ENCODE data around the gene MMP28. TPM values are rescaled to one million over a fixed set of nuclear protein-coding genes. Genes with fewer than 3 reads are reported as not detected.

The MMP28 gene, protein sequence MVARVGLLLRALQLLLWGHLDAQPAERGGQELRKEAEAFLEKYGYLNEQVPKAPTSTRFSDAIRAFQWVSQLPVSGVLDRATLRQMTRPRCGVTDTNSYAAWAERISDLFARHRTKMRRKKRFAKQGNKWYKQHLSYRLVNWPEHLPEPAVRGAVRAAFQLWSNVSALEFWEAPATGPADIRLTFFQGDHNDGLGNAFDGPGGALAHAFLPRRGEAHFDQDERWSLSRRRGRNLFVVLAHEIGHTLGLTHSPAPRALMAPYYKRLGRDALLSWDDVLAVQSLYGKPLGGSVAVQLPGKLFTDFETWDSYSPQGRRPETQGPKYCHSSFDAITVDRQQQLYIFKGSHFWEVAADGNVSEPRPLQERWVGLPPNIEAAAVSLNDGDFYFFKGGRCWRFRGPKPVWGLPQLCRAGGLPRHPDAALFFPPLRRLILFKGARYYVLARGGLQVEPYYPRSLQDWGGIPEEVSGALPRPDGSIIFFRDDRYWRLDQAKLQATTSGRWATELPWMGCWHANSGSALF
- 10 to 100 TPM in 3 of 4 donors, 1 to 10 TPM in 1; 3.0 to 30.5 (median 24.0) TPM for polyA plus RNA-seq
- long read RNA-seq, donor 1: 0 reads
- long read RNA-seq, donor 2, partial matches to known transcripts: 0 of 1 reads
- long read RNA-seq, donor 2, other reads (novel, unspliced or antisense): 0 of 1 reads
- long read RNA-seq, donor 3, partial matches to known transcripts: 0 of 1 reads
- long read RNA-seq, donor 3, other reads (novel, unspliced or antisense): 0 of 1 reads
- long read RNA-seq, donor 4: 0 reads
- long read RNA-seq, donor 5: 0 reads
- long read RNA-seq, donor 6, partial matches to known transcripts: 0 of 2 reads
- long read RNA-seq, donor 6, other reads (novel, unspliced or antisense): 0 of 2 reads
- long read RNA-seq, donor 7, transcript MMP28-201 (8 exons, 1,928 nt): major isoform, 5 of 7 reads
- long read RNA-seq, donor 7, partial matches to known transcripts: 0 of 7 reads
- long read RNA-seq, donor 7, other reads (novel, unspliced or antisense): 0 of 7 reads
- long read RNA-seq, donor 8, partial matches to known transcripts: 0 of 1 reads
- long read RNA-seq, donor 8, other reads (novel, unspliced or antisense): 0 of 1 reads
- long read RNA-seq, donor 9, partial matches to known transcripts: 0 of 1 reads
- long read RNA-seq, donor 9, other reads (novel, unspliced or antisense): 0 of 1 reads
- long read RNA-seq, donor 10, transcript MMP28-203 (3 exons, 1,092 nt): major isoform, 5 of 137 reads
- long read RNA-seq, donor 10, partial matches to known transcripts: 123 of 137 reads
- long read RNA-seq, donor 10, other reads (novel, unspliced or antisense): 7 of 137 reads

DNA sequence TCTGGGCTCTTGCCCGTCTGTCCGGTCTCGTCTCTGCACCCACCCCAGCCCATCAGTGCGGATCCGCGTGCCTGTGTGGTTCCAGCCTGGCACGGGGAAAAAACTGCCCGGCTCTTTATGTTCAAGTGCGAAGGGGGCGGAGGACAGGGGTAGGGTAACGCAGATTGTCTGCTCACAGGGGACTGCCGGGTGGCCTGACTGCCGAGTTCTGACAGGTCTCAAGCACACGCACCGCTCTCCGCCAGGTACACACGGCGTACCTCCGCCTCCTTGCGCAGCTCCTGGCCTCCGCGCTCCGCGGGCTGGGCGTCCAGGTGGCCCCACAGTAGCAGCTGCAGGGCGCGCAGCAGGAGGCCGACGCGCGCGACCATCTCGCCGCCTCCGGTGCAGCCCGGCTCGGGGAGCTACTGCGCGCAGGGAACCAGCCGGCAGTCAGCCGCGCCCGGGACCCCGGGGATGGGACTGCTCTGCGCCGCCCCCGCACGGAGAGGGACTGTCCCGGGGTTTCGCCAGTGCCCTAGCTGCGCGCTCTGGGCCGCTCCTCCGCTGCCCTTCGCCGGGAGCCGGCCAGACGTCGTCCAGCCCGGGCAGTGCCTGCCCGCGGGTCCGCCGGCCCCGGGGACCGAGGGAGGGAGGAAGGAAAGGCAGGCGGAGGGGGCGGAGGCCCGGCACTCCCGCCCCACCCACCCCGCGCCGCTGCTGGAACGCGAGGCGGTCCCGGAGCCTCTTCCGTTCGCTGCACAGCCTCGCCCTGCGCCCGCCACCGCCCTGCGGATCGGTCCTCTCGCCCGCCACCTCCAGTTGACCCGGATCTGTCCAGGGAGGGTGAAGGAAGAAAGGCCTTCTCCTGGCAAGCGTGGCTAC, at the start of gene MMP28:
TSS of gene MMP28 (minus strand) at position 635 of the 864 bp plus-strand sequence. CDS start at position 371, 264 bp downstream.
- 1% methylated on average over 49 to 89 of the region's 89 CpGs for WGBS, 3 donors
- peak within 1 kb of the TSS in 1 of 3 donors; percentile 68 for H3K27ac ChIP-seq (ENCODE audit: low read depth in 1 of 3, low read length in 2 of 3)
- peaks cover 0 to 6% (median 2%) of the 10 kb centered on the region in 3 donors for H3K4me1 ChIP-seq (ENCODE audit: control insufficient read depth in 3 of 3, insufficient read depth in 2 of 3, low read depth in 1 of 3, low read length in 2 of 3)
- no peaks in the 10 kb centered on the region for H3K36me3 ChIP-seq (ENCODE audit: control insufficient read depth in 3 of 3, insufficient read depth in 2 of 3, low read depth in 1 of 3, low read length in 3 of 3)
- H3K4me3 ChIP-seq (ENCODE audit: low read depth in 1 of 3, low read length in 3 of 3): peak within 1 kb of the TSS; percentile 37 to 87 (median 41)
- FAIRE-seq (no peak), DNase-seq (peak; percentile 74 to 83)
- H3K9me3 ChIP-seq (ENCODE audit: control insufficient read depth in 2 of 2, insufficient read depth in 1 of 2, low read depth in 1 of 2, low read length in 1 of 2): no peaks in the 10 kb centered on the region
- peaks cover 0 to 54% (median 6%) of the 10 kb centered on the region in 3 donors for H3K27me3 ChIP-seq (ENCODE audit: control insufficient read depth in 3 of 3, insufficient read depth in 3 of 3, low read length in 3 of 3)

DNA sequence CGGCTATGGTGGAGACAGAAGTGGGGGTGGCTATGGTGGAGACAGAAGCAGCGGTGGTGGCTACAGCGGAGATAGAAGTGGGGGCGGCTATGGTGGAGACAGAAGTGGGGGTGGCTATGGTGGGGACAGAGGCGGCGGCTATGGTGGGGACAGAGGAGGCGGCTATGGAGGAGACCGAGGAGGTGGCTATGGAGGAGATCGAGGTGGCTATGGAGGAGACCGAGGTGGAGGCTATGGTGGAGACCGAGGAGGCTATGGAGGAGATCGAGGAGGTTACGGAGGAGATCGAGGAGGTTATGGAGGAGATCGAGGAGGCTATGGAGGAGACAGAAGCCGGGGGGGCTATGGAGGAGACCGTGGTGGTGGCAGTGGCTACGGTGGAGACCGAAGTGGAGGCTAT, 49.1 kb upstream of the MMP28 start:
- H3K36me3 ChIP-seq (ENCODE audit: control insufficient read depth in 3 of 3, insufficient read depth in 2 of 3, low read depth in 1 of 3, low read length in 3 of 3): peaks cover 7 to 49% (median 25%) of the 10 kb centered on the region in 3 donors
- FAIRE-seq (no peak), DNase-seq (no peak)
- no peaks in the 10 kb centered on the region for H3K9me3 ChIP-seq (ENCODE audit: control insufficient read depth in 2 of 2, insufficient read depth in 1 of 2, low read depth in 1 of 2, low read length in 1 of 2)
- H3K4me1 ChIP-seq (ENCODE audit: control insufficient read depth in 3 of 3, insufficient read depth in 2 of 3, low read depth in 1 of 3, low read length in 2 of 3): peaks cover 0 to 10% (median 0%) of the 10 kb centered on the region in 3 donors
- H3K27ac ChIP-seq (ENCODE audit: low read depth in 1 of 3, low read length in 2 of 3): no peak overlapping the region
- 97 to 98% (median 98%) methylated on average over 19 of the region's 19 CpGs for WGBS, 3 donors
- no peak overlapping the region for H3K4me3 ChIP-seq (ENCODE audit: low read depth in 1 of 3, low read length in 3 of 3)
- no peaks in the 10 kb centered on the region for H3K27me3 ChIP-seq (ENCODE audit: control insufficient read depth in 3 of 3, insufficient read depth in 3 of 3, low read length in 3 of 3)

DNA sequence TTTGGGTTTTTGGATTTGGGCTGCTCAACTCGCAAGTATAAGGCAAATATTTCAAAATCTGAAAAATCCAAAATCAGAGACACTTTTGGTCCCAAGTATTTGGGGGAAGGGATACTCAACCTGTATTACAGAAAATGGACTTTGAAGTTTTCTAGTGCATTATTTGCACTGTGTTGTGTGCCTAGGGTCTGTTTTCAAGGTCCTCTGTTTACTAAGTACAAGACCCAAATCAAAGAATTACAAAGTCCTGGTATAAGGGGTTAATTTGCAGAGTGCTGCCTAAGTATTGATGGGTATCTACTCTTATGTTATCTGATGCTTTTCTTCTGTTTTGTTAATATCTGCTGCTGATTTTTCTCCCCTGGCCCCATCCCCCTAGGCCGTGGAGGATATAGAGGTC, 48.3 kb upstream of the MMP28 start:
- DNase-seq (no peak), FAIRE-seq (no peak)
- H3K9me3 ChIP-seq (ENCODE audit: control insufficient read depth in 2 of 2, insufficient read depth in 1 of 2, low read depth in 1 of 2, low read length in 1 of 2): no peaks in the 10 kb centered on the region
- peaks cover 10 to 52% (median 27%) of the 10 kb centered on the region in 3 donors for H3K36me3 ChIP-seq (ENCODE audit: control insufficient read depth in 3 of 3, insufficient read depth in 2 of 3, low read depth in 1 of 3, low read length in 3 of 3)
- no peak overlapping the region for H3K4me3 ChIP-seq (ENCODE audit: low read depth in 1 of 3, low read length in 3 of 3)
- H3K4me1 ChIP-seq (ENCODE audit: control insufficient read depth in 3 of 3, insufficient read depth in 2 of 3, low read depth in 1 of 3, low read length in 2 of 3): peaks cover 0 to 8% (median 0%) of the 10 kb centered on the region in 3 donors
- 94 to 100% (median 97%) methylated on average over 2 of the region's 2 CpGs for WGBS, 3 donors
- H3K27ac ChIP-seq (ENCODE audit: low read depth in 1 of 3, low read length in 2 of 3): no peak overlapping the region
- no peaks in the 10 kb centered on the region for H3K27me3 ChIP-seq (ENCODE audit: control insufficient read depth in 3 of 3, insufficient read depth in 3 of 3, low read length in 3 of 3)

DNA sequence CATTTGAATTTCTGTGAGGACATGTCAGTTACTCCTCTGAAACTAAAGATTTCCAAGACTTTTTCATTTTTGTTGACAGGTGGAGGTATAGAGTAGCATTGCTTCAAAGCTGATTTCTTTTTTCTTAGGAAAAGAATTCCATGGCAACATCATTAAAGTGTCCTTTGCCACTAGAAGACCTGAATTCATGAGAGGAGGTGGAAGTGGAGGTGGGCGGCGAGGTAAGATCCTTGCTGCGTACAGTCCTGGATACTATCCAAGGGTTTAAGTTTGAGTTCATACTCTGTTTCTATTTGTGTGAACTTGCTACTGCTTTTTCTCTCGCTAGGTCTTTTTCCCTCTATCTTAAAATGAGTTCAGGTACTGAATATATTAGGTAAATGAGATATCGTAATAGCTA, 46.8 kb upstream of the MMP28 start:
- FAIRE-seq: no peak

DNA sequence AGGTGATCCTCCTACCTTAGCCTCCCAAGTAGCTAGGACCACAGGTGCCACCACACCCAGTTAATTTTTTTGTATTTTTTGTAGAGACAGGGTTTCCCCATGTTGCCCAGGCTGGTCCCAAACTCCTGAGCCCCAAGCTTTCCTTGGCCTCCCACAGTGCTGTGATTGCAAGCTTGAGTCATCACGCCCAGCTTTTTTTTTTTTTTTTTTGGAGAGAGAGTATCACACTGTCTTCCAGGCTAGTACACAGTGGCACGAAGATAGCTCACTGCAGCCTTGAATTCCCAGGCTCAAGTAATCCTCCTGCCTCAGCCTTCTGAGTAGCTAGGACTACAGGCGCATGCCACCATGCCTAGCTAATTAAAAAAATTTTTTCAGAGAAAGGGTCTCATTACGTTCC, 46.1 kb upstream of the MMP28 start:
- no peak overlapping the region for H3K4me3 ChIP-seq (ENCODE audit: low read depth in 1 of 3, low read length in 3 of 3)
- no peak for FAIRE-seq
- no peak for DNase-seq

More for the DNA sequence above, 46.8 kb upstream of the MMP28 start:
- H3K27ac ChIP-seq (ENCODE audit: low read depth in 1 of 3, low read length in 2 of 3): no peak overlapping the region
- no peak overlapping the region for H3K4me3 ChIP-seq (ENCODE audit: low read depth in 1 of 3, low read length in 3 of 3)
- H3K9me3 ChIP-seq (ENCODE audit: control insufficient read depth in 2 of 2, insufficient read depth in 1 of 2, low read depth in 1 of 2, low read length in 1 of 2): no peaks in the 10 kb centered on the region
- peaks cover 12 to 62% (median 31%) of the 10 kb centered on the region in 3 donors for H3K36me3 ChIP-seq (ENCODE audit: control insufficient read depth in 3 of 3, insufficient read depth in 2 of 3, low read depth in 1 of 3, low read length in 3 of 3)
- H3K27me3 ChIP-seq (ENCODE audit: control insufficient read depth in 3 of 3, insufficient read depth in 3 of 3, low read length in 3 of 3): no peaks in the 10 kb centered on the region
- peaks cover 0 to 4% (median 0%) of the 10 kb centered on the region in 3 donors for H3K4me1 ChIP-seq (ENCODE audit: control insufficient read depth in 3 of 3, insufficient read depth in 2 of 3, low read depth in 1 of 3, low read length in 2 of 3)
- WGBS, 3 donors: 98 to 99% (median 98%) methylated on average over 5 of the region's 5 CpGs
- no peak for DNase-seq

DNA sequence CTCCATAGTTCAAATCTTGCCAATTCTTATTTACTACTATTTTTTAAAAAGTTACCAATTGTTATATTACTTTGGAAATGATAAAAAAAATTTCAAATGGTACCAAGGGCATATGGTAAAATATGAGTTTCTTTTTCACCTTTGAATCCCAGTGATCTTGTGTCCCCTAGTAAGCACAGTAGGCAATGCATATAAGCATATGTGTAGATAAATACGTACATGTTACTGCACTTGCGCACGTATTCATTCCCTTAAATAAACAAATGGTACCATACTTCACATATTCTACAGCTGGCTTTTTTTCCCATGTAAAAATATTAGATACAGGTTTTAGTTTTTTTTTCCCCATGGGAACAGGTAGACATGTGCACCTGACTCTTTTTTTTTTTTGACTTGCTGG, 45.7 kb upstream of the MMP28 start:
- FAIRE-seq: no peak
- DNase-seq: no peak
- no peaks in the 10 kb centered on the region for H3K4me1 ChIP-seq (ENCODE audit: control insufficient read depth in 3 of 3, insufficient read depth in 2 of 3, low read depth in 1 of 3, low read length in 2 of 3)
- H3K27ac ChIP-seq (ENCODE audit: low read depth in 1 of 3, low read length in 2 of 3): no peak overlapping the region
- H3K4me3 ChIP-seq (ENCODE audit: low read depth in 1 of 3, low read length in 3 of 3): no peak overlapping the region
- H3K9me3 ChIP-seq (ENCODE audit: control insufficient read depth in 2 of 2, insufficient read depth in 1 of 2, low read depth in 1 of 2, low read length in 1 of 2): no peaks in the 10 kb centered on the region
- H3K36me3 ChIP-seq (ENCODE audit: control insufficient read depth in 3 of 3, insufficient read depth in 2 of 3, low read depth in 1 of 3, low read length in 3 of 3): peaks cover 10 to 69% (median 31%) of the 10 kb centered on the region in 3 donors
- H3K27me3 ChIP-seq (ENCODE audit: control insufficient read depth in 3 of 3, insufficient read depth in 3 of 3, low read length in 3 of 3): no peaks in the 10 kb centered on the region
- 79 to 98% (median 89%) methylated on average over 3 of the region's 3 CpGs for WGBS, 3 donors

More for the DNA sequence above, 46.1 kb upstream of the MMP28 start:
- no peaks in the 10 kb centered on the region for H3K27me3 ChIP-seq (ENCODE audit: control insufficient read depth in 3 of 3, insufficient read depth in 3 of 3, low read length in 3 of 3)
- 89 to 98% (median 90%) methylated on average over 4 of the region's 4 CpGs for WGBS, 3 donors
- H3K9me3 ChIP-seq (ENCODE audit: control insufficient read depth in 2 of 2, insufficient read depth in 1 of 2, low read depth in 1 of 2, low read length in 1 of 2): no peaks in the 10 kb centered on the region
- no peaks in the 10 kb centered on the region for H3K4me1 ChIP-seq (ENCODE audit: control insufficient read depth in 3 of 3, insufficient read depth in 2 of 3, low read depth in 1 of 3, low read length in 2 of 3)
- H3K27ac ChIP-seq (ENCODE audit: low read depth in 1 of 3, low read length in 2 of 3): no peak overlapping the region
- peaks cover 10 to 69% (median 31%) of the 10 kb centered on the region in 3 donors for H3K36me3 ChIP-seq (ENCODE audit: control insufficient read depth in 3 of 3, insufficient read depth in 2 of 3, low read depth in 1 of 3, low read length in 3 of 3)

DNA sequence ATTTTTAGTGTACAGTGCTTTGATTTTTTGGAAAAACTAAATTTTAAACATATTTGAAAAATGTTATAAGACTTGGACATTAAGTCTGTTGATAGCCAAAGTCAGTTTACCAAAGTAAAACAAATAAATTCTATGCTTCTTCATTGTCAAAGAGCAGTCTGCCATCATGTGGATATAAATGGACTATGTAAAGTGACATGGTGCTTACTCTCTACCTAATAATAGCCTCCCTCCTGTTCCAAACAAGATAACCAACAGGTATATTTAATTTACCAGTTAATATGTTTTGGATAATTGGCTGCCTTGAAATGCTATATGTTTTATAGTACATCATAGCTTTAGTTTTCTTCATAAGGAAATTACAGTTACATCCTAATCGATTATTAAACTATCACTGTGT, 29.8 kb upstream of the MMP28 start:
- no peak for DNase-seq
- Histone ChIP-seq H3K36me3 (ENCODE audit: control insufficient read depth in 3 of 3, insufficient read depth in 2 of 3, low read depth in 1 of 3, low read length in 3 of 3) (peaks cover 8 to 18% (median 11%) of the 10 kb centered on the region in 3 donors), H3K4me1 (ENCODE audit: control insufficient read depth in 3 of 3, insufficient read depth in 2 of 3, low read depth in 1 of 3, low read length in 2 of 3) (no peaks in the 10 kb centered on the region), H3K27ac (ENCODE audit: low read depth in 1 of 3, low read length in 2 of 3) (no peak overlapping the region), H3K27me3 (ENCODE audit: control insufficient read depth in 3 of 3, insufficient read depth in 3 of 3, low read length in 3 of 3) (no peaks in the 10 kb centered on the region), H3K9me3 (ENCODE audit: control insufficient read depth in 2 of 2, insufficient read depth in 1 of 2, low read depth in 1 of 2, low read length in 1 of 2) (no peaks in the 10 kb centered on the region), H3K4me3 (ENCODE audit: low read depth in 1 of 3, low read length in 3 of 3) (no peak overlapping the region)
- no peak for FAIRE-seq
- 91 to 100% (median 95%) methylated on average over 1 of the region's 1 CpG for WGBS, 3 donors
